B cell (primary cell): Measurements from ENCODE around the gene TRABD2B.

Experiments
- EZH2 ChIP-seq: IDR thresholded peaks from 2 replicates; pipeline ENCODE4 v1.6.1; 2012; ENCODE audit warnings: borderline replicate concordance, low read depth, mild to moderate bottlenecking, moderate library complexity, low read length; ENCODE audit not compliant: insufficient read depth, poor library complexity, severe bottlenecking
- TF ChIP-seq, protein P1 (sequence below): fragments of 200-600 bp; IDR thresholded peaks from one replicate; pipeline ENCODE4 v1.8.0; 2022; ENCODE audit warnings: antibody characterized with exemption, mild to moderate bottlenecking

DNA sequence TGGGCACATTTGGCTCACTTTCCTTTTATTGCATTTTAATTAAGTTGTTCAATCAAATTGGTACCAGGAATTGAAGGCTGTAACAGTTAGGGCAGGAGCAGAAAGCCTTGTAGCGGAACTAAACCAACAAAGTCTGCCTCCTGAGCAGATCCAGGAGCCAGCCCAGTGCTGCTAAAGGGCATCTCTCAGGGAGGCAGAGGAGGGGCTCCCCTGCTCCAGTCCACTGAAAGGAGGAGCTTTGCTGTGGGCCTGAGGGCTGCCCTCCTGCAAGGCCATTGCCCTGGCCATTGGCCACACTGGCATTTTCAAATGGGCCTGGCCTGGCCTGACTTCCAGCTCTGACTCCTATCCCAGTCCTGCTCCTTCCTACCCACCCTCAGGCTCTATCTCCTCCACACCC is 3.7 kb upstream of the TRABD2B start:
- TF ChIP-seq EZH2 = no peak
- TF ChIP-seq, protein P1, sequence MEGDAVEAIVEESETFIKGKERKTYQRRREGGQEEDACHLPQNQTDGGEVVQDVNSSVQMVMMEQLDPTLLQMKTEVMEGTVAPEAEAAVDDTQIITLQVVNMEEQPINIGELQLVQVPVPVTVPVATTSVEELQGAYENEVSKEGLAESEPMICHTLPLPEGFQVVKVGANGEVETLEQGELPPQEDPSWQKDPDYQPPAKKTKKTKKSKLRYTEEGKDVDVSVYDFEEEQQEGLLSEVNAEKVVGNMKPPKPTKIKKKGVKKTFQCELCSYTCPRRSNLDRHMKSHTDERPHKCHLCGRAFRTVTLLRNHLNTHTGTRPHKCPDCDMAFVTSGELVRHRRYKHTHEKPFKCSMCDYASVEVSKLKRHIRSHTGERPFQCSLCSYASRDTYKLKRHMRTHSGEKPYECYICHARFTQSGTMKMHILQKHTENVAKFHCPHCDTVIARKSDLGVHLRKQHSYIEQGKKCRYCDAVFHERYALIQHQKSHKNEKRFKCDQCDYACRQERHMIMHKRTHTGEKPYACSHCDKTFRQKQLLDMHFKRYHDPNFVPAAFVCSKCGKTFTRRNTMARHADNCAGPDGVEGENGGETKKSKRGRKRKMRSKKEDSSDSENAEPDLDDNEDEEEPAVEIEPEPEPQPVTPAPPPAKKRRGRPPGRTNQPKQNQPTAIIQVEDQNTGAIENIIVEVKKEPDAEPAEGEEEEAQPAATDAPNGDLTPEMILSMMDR = no peak
